Measurements from ENCODE around the gene USP19.

DNA sequence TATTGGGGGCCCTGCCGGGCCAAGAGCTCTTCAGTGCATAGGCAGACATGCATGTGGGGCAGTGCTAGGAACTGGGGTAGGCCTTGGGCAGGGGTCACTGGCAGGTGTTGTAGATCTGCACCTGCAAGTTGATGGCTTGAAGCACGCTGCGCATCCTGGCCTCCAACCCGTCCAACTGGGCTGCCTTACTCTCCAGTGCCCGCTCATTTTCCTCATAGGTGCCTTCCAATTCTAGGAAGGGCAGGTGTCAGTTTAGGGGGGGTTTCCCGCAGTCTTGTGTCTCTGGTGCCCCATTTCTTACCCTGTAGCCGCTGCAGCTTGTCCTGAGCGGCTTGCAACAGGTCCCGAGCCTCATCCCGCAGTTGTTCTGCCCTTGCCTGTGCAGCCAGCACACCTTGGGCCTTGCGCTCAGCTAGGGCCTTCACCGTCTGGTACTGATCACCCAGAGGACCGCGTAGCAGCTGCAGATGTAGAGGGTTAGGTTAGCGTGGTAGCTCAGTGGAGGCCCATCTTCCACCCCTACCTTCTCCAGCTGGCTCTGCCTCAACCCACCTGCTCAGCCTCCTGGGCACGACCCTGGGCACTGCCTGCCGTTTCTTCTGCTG, 611 bp upstream of the USP19 start:
- TF ChIP-seq YY1 (IDR thresholded peaks at IDR 0.05; ENCODE audit: insufficient read depth, insufficient read length) (no peak), ZNF274 (IDR thresholded peaks at IDR 0.05; ENCODE audit: low read depth, low read length) (no peak)
